K562 (cell line): Measurements from ENCODE around the gene TMX1. TPM values are rescaled to one million over a fixed set of nuclear protein-coding genes. Genes with fewer than 3 reads are reported as not detected.

Source experiments
- ATAC-seq: fragments of 200-7000 bp; cut with Tn5 transposase; 3 replicates; pipeline ENCODE4 v1.9.1; 2020; ENCODE audit warnings: moderate library complexity
- BruUV-seq: library from RNA; stranded (reverse); fragments of 400-500 nt; replicated peaks from 2 replicates; lab custom pipeline; 2021; lab: Mats Ljungman, UMichigan
- CTCF ChIA-PET: fragments of 300-600 bp; formaldehyde crosslinking; extraction: SDS; loops from one replicate; lab custom pipeline; 2021; ENCODE audit warnings: low intra/inter-chr PET ratio; lab: Yijun Ruan, JAX
- POLR2A ChIA-PET: fragments of 300-600, 350-650 bp; sonication (Branson Sonifier 250); formaldehyde crosslinking; extraction: SDS; loops from one replicate; lab custom pipeline; 2021; ENCODE audit warnings: antibody characterized with exemption, inconsistent platforms; lab: Yijun Ruan, JAX
- DNase-seq, 4 experiments: peaks; one replicate each; pipeline versions ENCODE4 v3.0.0 to v3.0.0-alpha.2; 2011 to 2018; ENCODE audit warnings: low spot score in 3 of 4, mixed read lengths in 3 of 4; ENCODE audit errors: extremely low read depth in 1 of 4
- FAIRE-seq: peaks from 2 replicates; lab custom pipeline; 2011; peaks lifted over from hg19 to GRCh38; lab: Jason Lieb, UNC
- H2AFZ ChIP-seq: 2 replicates; pipeline ENCODE4 v1.6.0; 2011; ENCODE audit warnings: low read depth, low read length, control low read depth, inconsistent platforms
- H3K27ac ChIP-seq: fragments of 200-600 bp; 3 replicates; pipeline ENCODE4 v1.8.0; 2011; ENCODE audit warnings: low read depth, mild to moderate bottlenecking, control low read depth, inconsistent platforms, low read length, moderate library complexity, mixed read lengths; ENCODE audit errors: extremely low read depth
- H3K27me3 ChIP-seq, 2 experiments: fragments of 300-600 bp in 1 of 2; 2 replicates in 1 of 2; 3 replicates in 1 of 2; pipeline versions ENCODE4 v1.6.0 to v1.8.0; 2011; ENCODE audit warnings: inconsistent platforms in 2 of 2, low read length in 2 of 2, mild to moderate bottlenecking in 1 of 2, mixed read lengths in 1 of 2, moderate library complexity in 1 of 2; ENCODE audit not compliant: control insufficient read depth in 2 of 2, insufficient read depth in 2 of 2
- H3K36me3 ChIP-seq: fragments of 300-600 bp; 3 replicates; pipeline ENCODE4 v1.8.0; 2011; ENCODE audit warnings: mild to moderate bottlenecking, low read length, inconsistent platforms; ENCODE audit not compliant: control insufficient read depth, insufficient read depth
- H3K4me1 ChIP-seq, 2 experiments: fragments of 200-600 bp in 1 of 2; replicated peaks in 1 of 2; 2 replicates in 1 of 2; 3 replicates in 1 of 2; pipeline versions ENCODE4 v1.5.1 to v1.8.0; 2011; ENCODE audit warnings: inconsistent platforms in 2 of 2, low read length in 2 of 2, mild to moderate bottlenecking in 1 of 2, mixed read lengths in 1 of 2, moderate library complexity in 1 of 2; ENCODE audit not compliant: control insufficient read depth in 2 of 2, insufficient read depth in 2 of 2
- H3K4me2 ChIP-seq: 2 replicates; pipeline ENCODE4 v1.6.1; 2011; ENCODE audit warnings: low read length, control low read depth, inconsistent platforms, mixed read lengths; ENCODE audit not compliant: insufficient read depth
- H3K4me3 ChIP-seq: fragments of 200-600 bp; sonication (generic), shearing (Covaris generic); 2 replicates; pipeline ENCODE4 v1.5.1; 2016; ENCODE audit warnings: control low read depth, inconsistent platforms
- H3K79me2 ChIP-seq: fragments of 200-600 bp; 3 replicates; pipeline ENCODE4 v1.8.0; 2011; ENCODE audit warnings: low read length, inconsistent platforms; ENCODE audit not compliant: control insufficient read depth, insufficient read depth
- H3K9ac ChIP-seq, 2 experiments: 2 replicates each; pipeline versions ENCODE4 v1.6.0 to v1.6.1; 2011; ENCODE audit warnings: low read depth in 2 of 2, low read length in 2 of 2, control low read depth in 1 of 2, inconsistent platforms in 1 of 2, mild to moderate bottlenecking in 1 of 2, mixed read lengths in 1 of 2; ENCODE audit not compliant: insufficient read depth in 1 of 2
- H3K9me1 ChIP-seq: one replicate; pipeline ENCODE4 v1.6.0; 2011; ENCODE audit warnings: inconsistent platforms, mild to moderate bottlenecking, low read length, moderate library complexity; ENCODE audit not compliant: control insufficient read depth, insufficient read depth
- H3K9me3 ChIP-seq: replicated peaks from 2 replicates; pipeline ENCODE4 v1.5.1; 2011; ENCODE audit warnings: low read depth, low read length, inconsistent platforms; ENCODE audit not compliant: control insufficient read depth, insufficient read depth
- H4K20me1 ChIP-seq: replicated peaks from 2 replicates; pipeline ENCODE4 v1.6.1; 2011; ENCODE audit warnings: low read length, inconsistent platforms, mixed read lengths; ENCODE audit not compliant: control insufficient read depth, insufficient read depth
- ESRRB ChIP-seq: fragments of 250-450 bp; sonication (Bioruptor Pico); IDR thresholded peaks from 2 replicates; pipeline ENCODE4 v1.5.0; 2020; ENCODE audit warnings: mild to moderate bottlenecking, moderate library complexity, borderline replicate concordance
- ETV5 ChIP-seq: sonication (generic); formaldehyde crosslinking; IDR thresholded peaks from 2 replicates; pipeline ENCODE4 v1.4.0; 2020; ENCODE audit warnings: low read depth, mild to moderate bottlenecking, missing genetic modification reagents
- FOXK2 ChIP-seq, 2 experiments: fragments of 450-650 bp; IDR thresholded peaks in 1 of 2; conservative IDR thresholded peaks in 1 of 2; 2 replicates each; pipeline ENCODE4 v1.6.1; 2016; ENCODE audit warnings: low read depth in 2 of 2, mild to moderate bottlenecking in 1 of 2
- HSF4 ChIP-seq: fragments of 250-450 bp; sonication (Bioruptor Pico); IDR thresholded peaks from 2 replicates; pipeline ENCODE4 v2.1.2; 2022; ENCODE audit warnings: mild to moderate bottlenecking, moderate library complexity, borderline replicate concordance
- MAFF ChIP-seq: IDR thresholded peaks from 2 replicates; pipeline ENCODE4 v1.6.1; 2012; ENCODE audit warnings: low read length, improper control_type of control experiment
- NELFE ChIP-seq: IDR thresholded peaks from 2 replicates; pipeline ENCODE4 v1.6.1; 2011; ENCODE audit warnings: mild to moderate bottlenecking; ENCODE audit not compliant: insufficient read depth, insufficient read length
- RB1 ChIP-seq: fragments of 450-650 bp; IDR thresholded peaks from 2 replicates; pipeline ENCODE4 v1.6.1; 2017; ENCODE audit warnings: low read depth, mild to moderate bottlenecking
- RFX7 ChIP-seq: fragments of 250-450 bp; sonication (Bioruptor Pico); IDR thresholded peaks from 2 replicates; pipeline ENCODE4 v1.5.1; 2021; ENCODE audit warnings: mild to moderate bottlenecking
- STAG1 ChIP-seq: sonication (generic); formaldehyde crosslinking; IDR thresholded peaks from 2 replicates; pipeline ENCODE4 v1.5.0; 2020; ENCODE audit warnings: missing genetic modification reagents, borderline replicate concordance
- TCF7L2 ChIP-seq: fragments of 150-350 bp; IDR thresholded peaks from 2 replicates; pipeline ENCODE4 v1.6.1; 2016; ENCODE audit warnings: low read depth, mild to moderate bottlenecking, low read length, moderate library complexity
- U2AF2 ChIP-seq: fragments of 200-400 bp; formaldehyde crosslinking; optimal IDR thresholded peaks from 2 replicates; pipeline ENCODE3; 2017; ENCODE audit warnings: low read depth, mild to moderate bottlenecking, low read length
- ZNF146 ChIP-seq: IDR thresholded peaks from one replicate; pipeline ENCODE4 v1.6.1; 2018; ENCODE audit warnings: missing compliant biosample characterization; ENCODE audit not compliant: unreplicated experiment
- ZNF436 ChIP-seq: fragments of 250-450, 450-650 bp; sonication (Bioruptor Pico); formaldehyde crosslinking; IDR thresholded peaks from 2 replicates; pipeline ENCODE4 v1.7.0; 2020; ENCODE audit warnings: mild to moderate bottlenecking
- ZNF586 ChIP-seq: fragments of 450-650 bp; formaldehyde crosslinking; conservative IDR thresholded peaks from 2 replicates; pipeline ENCODE4 v1.4.0; 2020; ENCODE audit warnings: mild to moderate bottlenecking, moderate library complexity
- ZNF589 ChIP-seq: fragments of 200-800 bp; sonication (Bioruptor generic); IDR thresholded peaks from 2 replicates; pipeline ENCODE4 v1.6.1; 2016; ENCODE audit warnings: low read depth, missing genetic modification characterization, missing compliant biosample characterization
- WGBS: fragments of 100-300 bp; shearing (Covaris generic); methylation state at CpG from one replicate; pipeline ENCODE4 v1.1.6; 2016; ENCODE audit warnings: low coverage, mixed read lengths; ENCODE audit not compliant: insufficient coverage; ENCODE audit errors: missing lambda C conversion rate; 5-methylcytosine and 5-hydroxymethylcytosine counted together
- in situ Hi-C: fragments of 300-500 bp; cut with MboI; formaldehyde crosslinking; loops from 4 replicates; pipeline ENCODE4 v1.15.0; 2018; ENCODE audit warnings: inconsistent platforms, mixed read lengths
- intact Hi-C: fragments of 100-400 bp; cut with micrococcal nuclease; formaldehyde crosslinking; loops from 2 replicates; pipeline ENCODE4 v1.14.2; 2022
- polyA plus RNA-seq, 8 experiments: library from polyadenylated mRNA; depleted of rRNA in 4 of 8; stranded (reverse) in 5 of 8; unstranded in 3 of 8; fragments of >200 nt; fragmentation: Nextera tagmentation in 2 of 8; fragmentation: Illumina TruSeq in 1 of 8; extraction: Ambion mirVana in 2 of 8; extraction: Trizol in 1 of 8; gene quantifications; 2 replicates each; pipeline versions ENCODE4 v1.2.1 to v1.2.3, GENCODE V29; 2011 to 2014; ENCODE audit warnings: inconsistent platforms in 1 of 8, missing spikeins in 1 of 8
- total RNA-seq, 7 experiments: library from RNA; depleted of rRNA in 6 of 7; stranded (reverse); fragments of >200 nt in 6 of 7; fragmentation: Illumina TruSeq in 2 of 7; extraction: Trizol in 2 of 7; gene quantifications; 2 replicates each; pipeline versions ENCODE4 v1.2.1 to v1.2.3, GENCODE V29; 2011 to 2021; ENCODE audit warnings: low replicate concordance in 1 of 7
- TF ChIP-seq, protein P1 (sequence below): fragments of 250-450 bp; sonication (Bioruptor Pico); IDR thresholded peaks from 2 replicates; pipeline ENCODE4 v1.5.0; 2021
- TF ChIP-seq, protein P2 (sequence below): fragments of 250-450 bp; sonication (Bioruptor Pico); IDR thresholded peaks from 2 replicates; pipeline ENCODE4 v1.9.0; 2021; ENCODE audit warnings: mild to moderate bottlenecking

Gene TMX1
- total and polyA plus RNA-seq, 9 of the 15 experiments (the other 6 are each of a cell fraction or from before 2014, with no cell fraction given) = 19.5 to 101 (median 34.7) TPM

DNA sequence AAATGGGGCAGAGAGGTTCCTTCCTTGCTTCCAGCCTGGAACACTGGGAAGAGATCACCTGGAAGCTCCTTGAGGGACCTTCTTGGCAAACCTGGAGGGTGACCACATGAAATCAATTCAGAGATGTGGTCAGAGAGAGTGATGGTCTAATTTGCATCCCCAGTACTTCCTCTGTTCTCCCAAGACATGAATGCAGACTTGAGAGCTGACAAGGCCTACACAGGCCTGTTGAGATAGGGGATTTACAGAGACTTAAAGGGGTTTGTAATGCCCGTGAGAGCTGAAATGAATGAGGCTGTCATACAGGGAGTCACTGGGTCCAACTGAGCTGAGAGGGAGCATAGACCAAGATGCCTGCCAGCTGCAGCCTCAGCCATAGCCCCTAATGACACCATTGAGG lies 45.1 kb downstream of the TMX1 start:
- DNase-seq = no peak
- H3K79me2 ChIP-seq = no peaks in the 10 kb centered on the region
- ChIA-PET CTCF (no interaction called here), POLR2A (no interaction called here)
- no peak overlapping the region for H3K9ac ChIP-seq
- no peaks in the 10 kb centered on the region for H3K9me3 ChIP-seq
- H3K27ac ChIP-seq = no peak overlapping the region
- no peaks in the 10 kb centered on the region for H3K27me3 ChIP-seq
- H3K4me2 ChIP-seq = no peak overlapping the region
- no TSS peak for BruUV-seq
- FAIRE-seq = no peak
- H3K4me3 ChIP-seq = no peak overlapping the region
- no peaks in the 10 kb centered on the region for H4K20me1 ChIP-seq
- in situ Hi-C loops (no loop called here), intact Hi-C loops (no loop called here)
- no peaks in the 10 kb centered on the region for H3K9me1 ChIP-seq
- H3K4me1 ChIP-seq = no peaks in the 10 kb centered on the region
- ATAC-seq = no peak
- no peak overlapping the region for H2AFZ ChIP-seq
- H3K36me3 ChIP-seq = no peaks in the 10 kb centered on the region
- 22% methylated on average over 1 of the region's 1 CpG for WGBS
- no peak for TF ChIP-seq RB1

DNA sequence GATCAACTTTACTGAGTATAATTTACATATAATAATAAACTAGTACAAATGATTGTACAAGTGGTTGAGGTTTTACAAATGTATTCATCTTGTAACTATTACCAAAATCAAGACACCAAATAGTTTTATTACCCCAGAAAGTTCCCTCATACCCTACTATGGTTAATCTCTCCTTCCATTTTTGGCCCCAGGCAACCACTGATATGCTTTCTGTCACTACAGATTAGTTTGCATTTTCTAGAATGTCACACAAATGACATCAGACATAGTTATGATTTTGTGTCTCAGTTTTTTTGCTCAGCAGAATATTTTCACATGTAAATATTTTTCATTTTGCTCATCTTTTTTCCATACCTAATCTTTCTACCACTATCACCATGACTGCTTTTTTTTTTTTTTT lies 49.1 kb downstream of the TMX1 start:
- intact Hi-C loops = no loop called here
- in situ Hi-C loops = no loop called here
- BruUV-seq = no TSS peak
- Histone ChIP-seq H3K4me2 (no peak overlapping the region), H3K4me1 (no peaks in the 10 kb centered on the region), H3K9me1 (no peaks in the 10 kb centered on the region), H4K20me1 (no peaks in the 10 kb centered on the region), H3K27me3 (0 out of 5 replicates have a peak, but pooled peaks cover 0 to 2% of the 10 kb centered on the region in 2 experiments), H3K36me3 (no peaks in the 10 kb centered on the region), H3K27ac (no peak overlapping the region), H2AFZ (no peak overlapping the region), H3K9ac (no peak overlapping the region), H3K4me3 (no peak overlapping the region), H3K79me2 (no peaks in the 10 kb centered on the region), H3K9me3 (no peaks in the 10 kb centered on the region)
- ATAC-seq = no peak
- ChIA-PET POLR2A (no interaction called here), CTCF (no interaction called here)
- FAIRE-seq = no peak
- DNase-seq = no peak
- TF ChIP-seq, protein P1, sequence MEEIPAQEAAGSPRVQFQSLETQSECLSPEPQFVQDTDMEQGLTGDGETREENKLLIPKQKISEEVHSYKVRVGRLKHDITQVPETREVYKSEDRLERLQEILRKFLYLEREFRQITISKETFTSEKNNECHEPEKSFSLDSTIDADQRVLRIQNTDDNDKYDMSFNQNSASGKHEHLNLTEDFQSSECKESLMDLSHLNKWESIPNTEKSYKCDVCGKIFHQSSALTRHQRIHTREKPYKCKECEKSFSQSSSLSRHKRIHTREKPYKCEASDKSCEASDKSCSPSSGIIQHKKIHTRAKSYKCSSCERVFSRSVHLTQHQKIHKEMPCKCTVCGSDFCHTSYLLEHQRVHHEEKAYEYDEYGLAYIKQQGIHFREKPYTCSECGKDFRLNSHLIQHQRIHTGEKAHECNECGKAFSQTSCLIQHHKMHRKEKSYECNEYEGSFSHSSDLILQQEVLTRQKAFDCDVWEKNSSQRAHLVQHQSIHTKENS (CRISPR knock-in tag) = no peak
- TF ChIP-seq HSF4 (no peak), NELFE (no peak), ESRRB (CRISPR knock-in tag) (no peak), ZNF586 (CRISPR knock-in tag) (no peak), STAG1 (no peak), TCF7L2 (no peak), U2AF2 (no peak), RFX7 (no peak), MAFF (no peak), FOXK2 (conservative IDR thresholded peaks at IDR 0.05 in 1 of 2, IDR thresholded peaks at IDR 0.05 in 1 of 2; ENCODE audit: low read depth in 2 of 2) (no peak), ETV5 (CRISPR knock-in tag) (no peak), ZNF146 (no peak), ZNF436 (CRISPR knock-in tag) (no peak), ZNF589 (no peak)
- TF ChIP-seq, protein P2, sequence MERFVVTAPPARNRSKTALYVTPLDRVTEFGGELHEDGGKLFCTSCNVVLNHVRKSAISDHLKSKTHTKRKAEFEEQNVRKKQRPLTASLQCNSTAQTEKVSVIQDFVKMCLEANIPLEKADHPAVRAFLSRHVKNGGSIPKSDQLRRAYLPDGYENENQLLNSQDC (CRISPR knock-in tag) = no peak
